Osteocyte (in vitro differentiated cells): ENCODE measurements around the gene PDZD2. TPM values are rescaled to one million over a fixed set of nuclear protein-coding genes. Genes with fewer than 3 reads are reported as not detected.
A peak's percentile ranks its signal among the peaks of the same experiment; 100 is the strongest.

ENCODE experiments used
- DNase-seq: peaks from one replicate; pipeline ENCODE4 v3.0.0; 2021; ENCODE audit warnings: mixed read lengths; ENCODE audit not compliant: unreplicated experiment; ENCODE audit errors: extremely low spot score
- H3K27ac Mint-ChIP-seq: one replicate; pipeline ENCODE4 v1.8.0; 2021; ENCODE audit warnings: mild to moderate bottlenecking, mixed read lengths; ENCODE audit not compliant: unreplicated experiment
- H3K27me3 Mint-ChIP-seq: one replicate; pipeline ENCODE4 v1.8.0; 2021; ENCODE audit warnings: mixed read lengths; ENCODE audit not compliant: unreplicated experiment
- H3K36me3 Mint-ChIP-seq: one replicate; pipeline ENCODE4 v1.8.0; 2021; ENCODE audit warnings: mixed read lengths; ENCODE audit not compliant: unreplicated experiment
- H3K4me1 Mint-ChIP-seq: one replicate; pipeline ENCODE4 v1.8.0; 2021; ENCODE audit warnings: mixed read lengths; ENCODE audit not compliant: unreplicated experiment
- H3K4me3 Mint-ChIP-seq: one replicate; pipeline ENCODE4 v1.8.0; 2021; ENCODE audit warnings: mild to moderate bottlenecking, moderate library complexity, mixed read lengths; ENCODE audit not compliant: unreplicated experiment
- H3K9me3 Mint-ChIP-seq: one replicate; pipeline ENCODE4 v1.8.0; 2021; ENCODE audit warnings: mixed read lengths; ENCODE audit not compliant: unreplicated experiment
- CTCF ChIP-seq: fragments of 200-600 bp; sonication (generic); IDR thresholded peaks from 2 replicates; pipeline ENCODE4 v1.5.0; 2021; ENCODE audit warnings: antibody characterized with exemption, mild to moderate bottlenecking, moderate library complexity
- total RNA-seq: library from RNA; stranded (reverse); gene quantifications from 2 replicates; pipeline ENCODE4 v1.2.1, GENCODE V29; 2021

The PDZD2 gene
- total RNA-seq, 1 donor from 2014 or later = 2.3 TPM

GRCh38 chr5:32100691-32101302, 461.9 kb downstream of the PDZD2 start:
- peak; percentile 64 for DNase-seq
- Mint-ChIP-seq H3K27ac (no peak overlapping the region), H3K36me3 (peaks cover 32% of the 10 kb centered on the region), H3K4me1 (peaks cover 8% of the 10 kb centered on the region), H3K4me3 (no peak overlapping the region), H3K9me3 (no peaks in the 10 kb centered on the region), H3K27me3 (no peaks in the 10 kb centered on the region)
- no peak for TF ChIP-seq CTCF

- Mint-ChIP-seq H3K9me3 (no peaks in the 10 kb centered on the region), H3K4me3 (no peak overlapping the region), H3K36me3 (peaks cover 34% of the 10 kb centered on the region), H3K27ac (peak overlapping the region; percentile 5), H3K4me1 (peaks cover 2% of the 10 kb centered on the region), H3K27me3 (no peaks in the 10 kb centered on the region)
- TF ChIP-seq CTCF = no peak
- DNase-seq = no peak
Measured at GRCh38 chr5:32102254-32102986, 463.5 kb downstream of the PDZD2 start.

- no peaks in the 10 kb centered on the region for H3K9me3 Mint-ChIP-seq
- no peak overlapping the region for H3K27ac Mint-ChIP-seq
- no peaks in the 10 kb centered on the region for H3K4me1 Mint-ChIP-seq
- TF ChIP-seq CTCF = no peak
- no peak overlapping the region for H3K4me3 Mint-ChIP-seq
- no peak for DNase-seq
- peaks cover 37% of the 10 kb centered on the region for H3K36me3 Mint-ChIP-seq
- H3K27me3 Mint-ChIP-seq = no peaks in the 10 kb centered on the region
Measured at GRCh38 chr5:32103521-32103920, 464.6 kb downstream of the PDZD2 start.

- TF ChIP-seq CTCF = no peak
- peaks cover 49% of the 10 kb centered on the region for H3K36me3 Mint-ChIP-seq
- H3K27ac Mint-ChIP-seq = no peak overlapping the region
- DNase-seq = no peak
- H3K4me3 Mint-ChIP-seq = no peak overlapping the region
- H3K27me3 Mint-ChIP-seq = no peaks in the 10 kb centered on the region
- no peaks in the 10 kb centered on the region for H3K4me1 Mint-ChIP-seq
- H3K9me3 Mint-ChIP-seq = no peaks in the 10 kb centered on the region
Measured at GRCh38 chr5:32107291-32107690, 468.4 kb downstream of the PDZD2 start.

GRCh38 chr5:32108167-32108566, 469.2 kb downstream of the PDZD2 start:
- H3K4me1 Mint-ChIP-seq = no peaks in the 10 kb centered on the region
- H3K9me3 Mint-ChIP-seq = no peaks in the 10 kb centered on the region
- DNase-seq = no peak
- no peak for TF ChIP-seq CTCF
- no peaks in the 10 kb centered on the region for H3K27me3 Mint-ChIP-seq
- no peak overlapping the region for H3K27ac Mint-ChIP-seq
- H3K36me3 Mint-ChIP-seq = peaks cover 49% of the 10 kb centered on the region
- no peak overlapping the region for H3K4me3 Mint-ChIP-seq
